IPS-18a (cell line): ENCODE data around the gene FBXL15.

Experiments
- H3K27ac ChIP-seq: one replicate; pipeline ENCODE4 v1.5.1; 2013; ENCODE audit warnings: low read length
- H3K27me3 ChIP-seq: one replicate; pipeline ENCODE4 v1.6.1; 2013; ENCODE audit warnings: mild to moderate bottlenecking, low read length; ENCODE audit not compliant: control insufficient read depth, insufficient read depth
- H3K36me3 ChIP-seq: one replicate; pipeline ENCODE4 v1.6.1; 2013; ENCODE audit warnings: low read depth, low read length; ENCODE audit not compliant: control insufficient read depth
- H3K4me1 ChIP-seq: one replicate; pipeline ENCODE4 v1.6.1; 2013; ENCODE audit warnings: low read depth, low read length; ENCODE audit not compliant: control insufficient read depth
- H3K4me3 ChIP-seq: one replicate; pipeline ENCODE4 v1.5.1; 2013; ENCODE audit warnings: low read length
- H3K9ac ChIP-seq: one replicate; pipeline ENCODE4 v1.6.1; 2013; ENCODE audit warnings: mild to moderate bottlenecking, low read length, moderate library complexity
- H3K9me3 ChIP-seq: one replicate; pipeline ENCODE4 v1.6.1; 2013; ENCODE audit warnings: low read depth, low read length; ENCODE audit not compliant: control insufficient read depth

The FBXL15 gene

DNA sequence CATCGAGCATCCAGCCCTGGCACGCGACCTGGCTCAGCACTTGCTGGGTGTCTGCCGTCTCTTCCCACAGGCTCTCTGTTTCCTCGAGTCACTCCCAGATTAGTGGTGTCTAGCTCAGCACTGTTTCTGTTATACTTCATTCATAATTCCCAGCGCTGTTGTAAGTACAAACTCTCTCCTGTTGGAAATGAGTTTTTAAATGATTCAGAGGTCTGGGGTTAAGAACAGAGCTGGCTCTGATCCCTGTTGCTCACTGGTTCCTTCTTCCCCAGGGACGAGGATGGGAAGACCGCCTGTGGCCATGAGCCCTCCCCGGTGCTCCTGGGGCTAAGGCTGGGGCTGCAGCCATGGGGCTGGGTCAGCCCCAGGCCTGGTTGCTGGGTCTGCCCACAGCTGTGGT, 48.0 kb downstream of the FBXL15 start:
- peaks cover under 1% of the 10 kb centered on the region for H3K27me3 ChIP-seq
- H3K9me3 ChIP-seq, result no peaks in the 10 kb centered on the region
- H3K36me3 ChIP-seq, result peaks cover 3% of the 10 kb centered on the region
- peaks cover 2% of the 10 kb centered on the region for H3K4me1 ChIP-seq
- no peak overlapping the region for H3K27ac ChIP-seq
- no peak overlapping the region for H3K9ac ChIP-seq
- no peak overlapping the region for H3K4me3 ChIP-seq

DNA sequence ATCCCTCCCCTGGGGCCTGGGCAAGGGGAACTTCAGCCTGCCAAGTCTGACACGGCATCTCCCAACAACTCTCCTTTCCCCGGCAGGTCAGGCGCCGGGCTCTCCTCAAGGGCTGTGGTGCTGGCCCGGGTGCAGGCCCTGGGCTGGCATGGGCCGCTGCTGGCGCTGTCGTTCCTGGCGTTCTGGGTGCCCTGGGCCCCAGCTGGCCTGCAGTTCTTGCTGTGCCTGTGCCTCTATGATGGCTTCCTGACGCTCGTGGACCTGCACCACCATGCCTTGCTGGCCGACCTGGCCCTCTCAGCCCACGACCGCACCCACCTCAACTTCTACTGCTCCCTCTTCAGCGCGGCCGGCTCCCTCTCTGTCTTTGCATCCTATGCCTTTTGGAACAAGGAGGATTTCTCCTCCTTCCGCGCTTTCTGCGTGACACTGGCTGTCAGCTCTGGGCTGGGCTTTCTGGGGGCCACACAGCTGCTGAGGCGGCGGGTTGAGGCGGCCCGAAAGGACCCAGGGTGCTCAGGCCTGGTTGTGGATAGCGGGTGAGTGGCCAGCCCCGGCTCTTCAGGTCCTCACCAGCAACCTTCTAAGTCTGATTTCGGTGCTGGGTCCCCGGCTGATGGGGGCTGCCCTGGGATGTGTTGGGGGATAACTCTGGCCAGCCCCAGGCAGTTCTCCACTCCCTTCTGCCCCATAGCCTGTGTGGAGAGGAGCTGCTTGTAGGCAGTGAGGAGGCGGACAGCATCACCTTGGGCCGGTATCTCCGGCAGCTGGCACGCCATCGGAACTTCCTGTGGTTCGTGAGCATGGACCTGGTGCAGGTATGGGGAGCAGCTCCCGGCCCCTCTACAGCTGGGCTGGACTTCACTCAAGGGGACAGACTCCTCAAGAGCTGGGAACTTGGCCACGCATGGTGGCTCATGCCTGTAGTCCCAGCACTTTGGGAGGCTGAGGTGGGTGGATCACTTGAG, 50.2 kb downstream of the FBXL15 start:
- no peaks in the 10 kb centered on the region for H3K27me3 ChIP-seq
- no peaks in the 10 kb centered on the region for H3K4me1 ChIP-seq
- no peaks in the 10 kb centered on the region for H3K9me3 ChIP-seq
- H3K9ac ChIP-seq, result no peak overlapping the region
- H3K36me3 ChIP-seq, result peaks cover 3% of the 10 kb centered on the region
- no peak overlapping the region for H3K4me3 ChIP-seq
- H3K27ac ChIP-seq, result no peak overlapping the region
